Gastrocnemius medialis (tissue), 4 donors: ENCODE measurements around the gene SLC48A1. TPM values are rescaled to one million over a fixed set of nuclear protein-coding genes. Genes with fewer than 3 reads are reported as not detected.

Source experiments
- ATAC-seq, 2 donors: fragments of 150-250 bp; one replicate each; pipeline ENCODE4 v1.9.1; 2016
- DNase-seq, 2 donors: peaks; one replicate each; pipeline ENCODE4 v3.0.0-alpha.2; 2019
- H3K27ac ChIP-seq, 4 donors: fragments of 200-600 bp; sonication (generic); 1 replicate in 1 of 4; 2 replicates in 3 of 4; pipeline ENCODE4 v1.5.1; 2016 to 2018; ENCODE audit warnings: mild to moderate bottlenecking in 2 of 4, moderate library complexity in 1 of 4
- H3K27me3 ChIP-seq, 3 donors: fragments of 200-600 bp; sonication (generic) in 2 of 3; 1 replicate in 1 of 3; 2 replicates in 2 of 3; pipeline versions ENCODE4 v1.5.1 to v1.6.0; 2016 to 2019; ENCODE audit warnings: mild to moderate bottlenecking in 1 of 3, moderate library complexity in 1 of 3
- H3K36me3 ChIP-seq, 2 donors: fragments of 200-600 bp; sonication (generic) in 1 of 2; one replicate each; pipeline ENCODE4 v1.5.1; 2017 to 2018
- H3K4me1 ChIP-seq, 2 donors: fragments of 200-600 bp; sonication (generic) in 1 of 2; one replicate each; pipeline ENCODE4 v1.5.1; 2016 to 2017; ENCODE audit warnings: mild to moderate bottlenecking in 2 of 2
- H3K4me3 ChIP-seq, 4 donors: fragments of 200-600 bp; sonication (generic) in 3 of 4; 1 replicate in 1 of 4; 2 replicates in 3 of 4; pipeline ENCODE4 v1.5.1; 2016 to 2019; ENCODE audit warnings: mild to moderate bottlenecking in 2 of 4
- H3K9me3 ChIP-seq, 3 donors: fragments of 200-600 bp; sonication (generic) in 2 of 3; 1 replicate in 1 of 3; 2 replicates in 2 of 3; pipeline ENCODE4 v1.5.1; 2016 to 2019
- POLR2A ChIP-seq, 2 donors: fragments of 450-650 bp; IDR thresholded peaks; one replicate each; pipeline ENCODE4 v1.6.1; 2017; ENCODE audit warnings: antibody characterized with exemption in 2 of 2, mild to moderate bottlenecking in 2 of 2, moderate library complexity in 2 of 2
- in situ Hi-C, 4 donors: fragments of 200-750 bp; cut with MboI; loops; one replicate each; pipeline versions ENCODE4 v1.15.0 to v1.8.0; 2017; ENCODE audit warnings: low sequenced_read_pairs in 4 of 4
- intact Hi-C: fragments of 100-400 bp; cut with DNase I; formaldehyde crosslinking; loops from one replicate; pipeline ENCODE4 v1.15.1; 2023; ENCODE audit warnings: low total_unique reads
- total RNA-seq, 4 donors: library from RNA; depleted of rRNA; stranded (reverse); fragments of >200 nt; gene quantifications; one replicate each; pipeline versions ENCODE4 v1.1.0 to v1.2.3, GENCODE V29; 2016
- TF ChIP-seq, protein P1 (sequence below), 5 experiments: fragments of 450-650 bp in 3 of 5; fragments of 200-600 bp in 2 of 5; sonication (generic) in 2 of 5; IDR thresholded peaks in 4 of 5; conservative IDR thresholded peaks in 1 of 5; 1 replicate in 4 of 5; 2 replicates in 1 of 5; pipeline ENCODE4 v1.5.1; 2016 to 2019; ENCODE audit warnings: antibody characterized with exemption in 5 of 5, mild to moderate bottlenecking in 3 of 5, moderate library complexity in 3 of 5

SLC48A1 gene
- total RNA-seq: 10 to 100 TPM; 28.3 to 62.6 (median 45.6) TPM

GRCh38 chr12:47773062-47773857, at the start of gene SLC48A1:
Gene SLC48A1, plus strand, starts transcription at chr12:47773238. Its CDS starts 67 bp downstream, at chr12:47773305.
- peak; percentile 59 to 71 for TF ChIP-seq POLR2A (IDR thresholded peaks at IDR 0.05)
- TF ChIP-seq, protein P1, sequence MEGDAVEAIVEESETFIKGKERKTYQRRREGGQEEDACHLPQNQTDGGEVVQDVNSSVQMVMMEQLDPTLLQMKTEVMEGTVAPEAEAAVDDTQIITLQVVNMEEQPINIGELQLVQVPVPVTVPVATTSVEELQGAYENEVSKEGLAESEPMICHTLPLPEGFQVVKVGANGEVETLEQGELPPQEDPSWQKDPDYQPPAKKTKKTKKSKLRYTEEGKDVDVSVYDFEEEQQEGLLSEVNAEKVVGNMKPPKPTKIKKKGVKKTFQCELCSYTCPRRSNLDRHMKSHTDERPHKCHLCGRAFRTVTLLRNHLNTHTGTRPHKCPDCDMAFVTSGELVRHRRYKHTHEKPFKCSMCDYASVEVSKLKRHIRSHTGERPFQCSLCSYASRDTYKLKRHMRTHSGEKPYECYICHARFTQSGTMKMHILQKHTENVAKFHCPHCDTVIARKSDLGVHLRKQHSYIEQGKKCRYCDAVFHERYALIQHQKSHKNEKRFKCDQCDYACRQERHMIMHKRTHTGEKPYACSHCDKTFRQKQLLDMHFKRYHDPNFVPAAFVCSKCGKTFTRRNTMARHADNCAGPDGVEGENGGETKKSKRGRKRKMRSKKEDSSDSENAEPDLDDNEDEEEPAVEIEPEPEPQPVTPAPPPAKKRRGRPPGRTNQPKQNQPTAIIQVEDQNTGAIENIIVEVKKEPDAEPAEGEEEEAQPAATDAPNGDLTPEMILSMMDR (IDR thresholded peaks at IDR 0.05 in 4 of 5, conservative IDR thresholded peaks at IDR 0.05 in 1 of 5): peak; percentile 20 to 66 (median 28)
- ATAC-seq (peak; percentile 81 to 82), DNase-seq (peak; percentile 54 to 58)
- Histone ChIP-seq H3K4me3 (peak within 1 kb of the TSS; percentile 70 to 97 (median 79)), H3K9me3 (no peaks in the 10 kb centered on the region), H3K4me1 (peaks cover 46 to 55% of the 10 kb centered on the region in 2 donors), H3K36me3 (no peaks in the 10 kb centered on the region), H3K27ac (peak within 1 kb of the TSS; percentile 76 to 93 (median 90)), H3K27me3 (no peaks in the 10 kb centered on the region)
- in situ Hi-C loops (loop anchor here in 2 of 4 donors (10.0 kb wide), 1 partner anchor 58 kb away; no protein-coding TSS in a partner anchor), intact Hi-C loops (loop anchor here (2.0 kb wide), 1 partner anchor 66 kb away; no protein-coding TSS in a partner anchor)

GRCh38 chr12:47725091-47725772, 47.8 kb upstream of the SLC48A1 start, which contains the start of gene ENDOU:
Gene ENDOU, minus strand, starts transcription at chr12:47725490. Its CDS starts 77 bp downstream, at chr12:47725413.
- ATAC-seq (no peak), DNase-seq (no peak)
- H3K36me3 ChIP-seq: no peaks in the 10 kb centered on the region
- intact Hi-C loops: no loop called here
- no peaks in the 10 kb centered on the region for H3K9me3 ChIP-seq
- TF ChIP-seq POLR2A (IDR thresholded peaks at IDR 0.05): no peak
- TF ChIP-seq, protein P1 (IDR thresholded peaks at IDR 0.05 in 4 of 5, conservative IDR thresholded peaks at IDR 0.05 in 1 of 5): no peak
- no peaks in the 10 kb centered on the region for H3K27me3 ChIP-seq
- H3K27ac ChIP-seq: peak within 1 kb of the TSS in 2 of 4 donors; percentile 31 to 33
- H3K4me3 ChIP-seq: no peak within 1 kb of the TSS
- H3K4me1 ChIP-seq: peaks cover 0 to 9% of the 10 kb centered on the region in 2 donors
- in situ Hi-C loops: loop anchor here in 2 of 4 donors (25.0 kb wide), 1 partner anchor 112 kb away; no protein-coding TSS in a partner anchor

GRCh38 chr12:47725893-47726292, 47.1 kb upstream of the SLC48A1 start:
- peak overlapping the region in 2 of 4 donors; percentile 31 to 33 for H3K27ac ChIP-seq
- H3K4me1 ChIP-seq: peaks cover 0 to 15% of the 10 kb centered on the region in 2 donors
- intact Hi-C loops: no loop called here

GRCh38 chr12:47729233-47729632, 43.8 kb upstream of the SLC48A1 start:
- intact Hi-C loops: no loop called here
- no peak overlapping the region for H3K27ac ChIP-seq
- peaks cover under 1 to 21% of the 10 kb centered on the region in 2 donors for H3K4me1 ChIP-seq
- no peaks in the 10 kb centered on the region for H3K9me3 ChIP-seq
- in situ Hi-C loops: loop anchor here in 2 of 4 donors (25.0 kb wide), 1 partner anchor 108 kb away; no protein-coding TSS in a partner anchor
- TF ChIP-seq POLR2A (IDR thresholded peaks at IDR 0.05): no peak
- TF ChIP-seq, protein P1 (IDR thresholded peaks at IDR 0.05 in 4 of 5, conservative IDR thresholded peaks at IDR 0.05 in 1 of 5): no peak
- DNase-seq: no peak
- no peaks in the 10 kb centered on the region for H3K27me3 ChIP-seq
- no peak overlapping the region for H3K4me3 ChIP-seq
- H3K36me3 ChIP-seq: no peaks in the 10 kb centered on the region
- ATAC-seq: no peak

More at GRCh38 chr12:47725893-47726292, 47.1 kb upstream of the SLC48A1 start:
- in situ Hi-C loops: loop anchor here in 2 of 4 donors (25.0 kb wide), 1 partner anchor 111 kb away; no protein-coding TSS in a partner anchor
- Histone ChIP-seq H3K36me3 (no peaks in the 10 kb centered on the region), H3K4me3 (no peak overlapping the region), H3K9me3 (no peaks in the 10 kb centered on the region), H3K27me3 (no peaks in the 10 kb centered on the region)
- peak; percentile 16 to 45 for ATAC-seq
- DNase-seq: no peak
- TF ChIP-seq, protein P1 (IDR thresholded peaks at IDR 0.05 in 4 of 5, conservative IDR thresholded peaks at IDR 0.05 in 1 of 5): no peak
- no peak for TF ChIP-seq POLR2A (IDR thresholded peaks at IDR 0.05)
